Measurements from ENCODE around the gene AGGF1.

DNA sequence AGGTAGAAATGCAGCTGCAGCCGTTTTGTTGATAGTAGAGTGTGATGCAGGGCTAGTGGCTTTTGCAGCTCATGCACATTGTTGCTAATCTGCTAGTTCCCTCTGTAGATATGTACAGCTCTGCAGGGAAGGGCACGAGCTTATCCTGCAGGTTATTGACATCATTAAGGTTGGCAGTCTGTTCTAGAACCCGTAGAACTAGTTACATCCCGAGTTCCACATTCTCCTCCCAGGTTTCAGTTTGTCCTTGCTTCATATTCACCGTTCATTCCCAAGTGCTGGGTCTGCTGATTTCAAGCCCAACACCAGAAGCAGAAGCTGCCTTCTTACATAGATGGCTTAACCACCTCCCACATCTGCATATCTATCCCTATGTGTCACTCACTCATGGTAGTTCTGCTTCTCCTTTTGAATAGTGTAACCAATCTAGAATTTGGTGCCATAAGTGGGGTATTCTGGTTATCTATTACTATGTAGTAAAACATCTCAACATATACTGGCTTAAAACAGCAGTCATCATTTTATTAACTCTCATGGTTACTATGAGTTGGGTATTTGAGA, 39.2 kb upstream of the AGGF1 start:
- TF ChIP-seq, protein P1, sequence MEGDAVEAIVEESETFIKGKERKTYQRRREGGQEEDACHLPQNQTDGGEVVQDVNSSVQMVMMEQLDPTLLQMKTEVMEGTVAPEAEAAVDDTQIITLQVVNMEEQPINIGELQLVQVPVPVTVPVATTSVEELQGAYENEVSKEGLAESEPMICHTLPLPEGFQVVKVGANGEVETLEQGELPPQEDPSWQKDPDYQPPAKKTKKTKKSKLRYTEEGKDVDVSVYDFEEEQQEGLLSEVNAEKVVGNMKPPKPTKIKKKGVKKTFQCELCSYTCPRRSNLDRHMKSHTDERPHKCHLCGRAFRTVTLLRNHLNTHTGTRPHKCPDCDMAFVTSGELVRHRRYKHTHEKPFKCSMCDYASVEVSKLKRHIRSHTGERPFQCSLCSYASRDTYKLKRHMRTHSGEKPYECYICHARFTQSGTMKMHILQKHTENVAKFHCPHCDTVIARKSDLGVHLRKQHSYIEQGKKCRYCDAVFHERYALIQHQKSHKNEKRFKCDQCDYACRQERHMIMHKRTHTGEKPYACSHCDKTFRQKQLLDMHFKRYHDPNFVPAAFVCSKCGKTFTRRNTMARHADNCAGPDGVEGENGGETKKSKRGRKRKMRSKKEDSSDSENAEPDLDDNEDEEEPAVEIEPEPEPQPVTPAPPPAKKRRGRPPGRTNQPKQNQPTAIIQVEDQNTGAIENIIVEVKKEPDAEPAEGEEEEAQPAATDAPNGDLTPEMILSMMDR (IDR thresholded peaks at IDR 0.05; ENCODE audit: low read length) = no peak
- no peak for TF ChIP-seq EZH2 (IDR thresholded peaks at IDR 0.05; ENCODE audit: borderline replicate concordance, low read length)

Data from OCI-LY1 (cell line).